GM12878 (cell line): ENCODE data around the gene UBE2C. TPM values are rescaled to one million over a fixed set of nuclear protein-coding genes. Genes with fewer than 3 reads are reported as not detected.

Experiments
- ATAC-seq: fragments of 200-7000 bp; cut with Tn5 transposase; 3 replicates; pipeline ENCODE4 v1.9.1; 2020; ENCODE audit warnings: mild to moderate bottlenecking, moderate library complexity
- BruUV-seq: library from RNA; stranded (reverse); fragments of 400-500 nt; replicated peaks from 2 replicates; lab custom pipeline; 2021; lab: Mats Ljungman, UMichigan
- CTCF ChIA-PET: fragments of 300-600 bp; sonication (Branson Sonifier 250); formaldehyde crosslinking; extraction: SDS; loops from one replicate; lab custom pipeline; 2021; ENCODE audit warnings: inconsistent platforms; lab: Yijun Ruan, JAX
- POLR2A ChIA-PET: fragments of 350-600 bp; formaldehyde crosslinking; extraction: SDS; loops from one replicate; lab custom pipeline; 2021; ENCODE audit warnings: inconsistent platforms; lab: Charles Lee
- RAD21 ChIA-PET: fragments of 300-600 bp; sonication (Branson Sonifier 250); formaldehyde crosslinking; loops from one replicate; lab custom pipeline; 2023; ENCODE audit warnings: antibody characterized with exemption; ENCODE audit not compliant: unreplicated experiment; lab: Charles Lee
- SMC1A ChIA-PET: fragments of 300-600 bp; sonication (Branson Sonifier 250); formaldehyde crosslinking; loops from one replicate; lab custom pipeline; 2023; ENCODE audit not compliant: unreplicated experiment, uncharacterized antibody; lab: Charles Lee
- DNase-seq: peaks from one replicate; pipeline ENCODE4 v3.0.0-alpha.2; 2011; ENCODE audit warnings: low read depth, low spot score
- FAIRE-seq: peaks from 3 replicates; lab custom pipeline; 2011; peaks lifted over from hg19 to GRCh38; lab: Jason Lieb, UNC
- H2AFZ ChIP-seq: 2 replicates; pipeline ENCODE4 v1.6.0; 2011; ENCODE audit warnings: low read depth, low read length, control low read depth; ENCODE audit not compliant: control insufficient read depth
- H3K27ac ChIP-seq: 2 replicates; pipeline ENCODE4 v1.5.1; 2011; ENCODE audit warnings: control low read depth; ENCODE audit not compliant: control insufficient read depth, insufficient read depth
- H3K27me3 ChIP-seq, 2 experiments: replicated peaks in 1 of 2; 2 replicates each; pipeline versions ENCODE4 v1.6.0 to v1.6.1; 2011; ENCODE audit warnings: low read length in 1 of 2; ENCODE audit not compliant: control insufficient read depth in 2 of 2, insufficient read depth in 2 of 2
- H3K36me3 ChIP-seq, 2 experiments: 2 replicates each; pipeline ENCODE4 v1.5.1; 2011; ENCODE audit warnings: low read length in 1 of 2; ENCODE audit not compliant: control insufficient read depth in 2 of 2, insufficient read depth in 2 of 2
- H3K4me1 ChIP-seq: 2 replicates; pipeline ENCODE4 v1.6.1; 2011; ENCODE audit warnings: mild to moderate bottlenecking, low read length, moderate library complexity, mixed read lengths; ENCODE audit not compliant: control insufficient read depth, insufficient read depth
- H3K4me2 ChIP-seq: 2 replicates; pipeline ENCODE4 v1.6.0; 2011; ENCODE audit warnings: control low read depth; ENCODE audit not compliant: control insufficient read depth, insufficient read depth
- H3K4me3 ChIP-seq: fragments of 200-600 bp; sonication (generic); 2 replicates; pipeline ENCODE4 v1.5.1; 2016
- H3K79me2 ChIP-seq: 2 replicates; pipeline ENCODE4 v1.6.0; 2011; ENCODE audit warnings: low read length; ENCODE audit not compliant: control insufficient read depth, insufficient read depth
- H3K9ac ChIP-seq: 2 replicates; pipeline ENCODE4 v1.8.0; 2011; ENCODE audit warnings: low read length, control low read depth, mixed read lengths; ENCODE audit not compliant: control insufficient read depth, insufficient read depth
- H3K9me3 ChIP-seq: replicated peaks from 3 replicates; pipeline ENCODE4 v1.5.1; 2011; ENCODE audit warnings: mild to moderate bottlenecking, low read length; ENCODE audit not compliant: control insufficient read depth, insufficient read depth
- H4K20me1 ChIP-seq: 2 replicates; pipeline ENCODE4 v1.6.0; 2011; ENCODE audit not compliant: control insufficient read depth, insufficient read depth
- ETV6 ChIP-seq, 2 experiments: fragments of 450-650 bp in 1 of 2; IDR thresholded peaks in 1 of 2; conservative IDR thresholded peaks in 1 of 2; 2 replicates each; pipeline ENCODE4 v1.6.1; 2014; ENCODE audit warnings: antibody characterized with exemption in 1 of 2, borderline replicate concordance in 1 of 2, low read depth in 1 of 2, mild to moderate bottlenecking in 1 of 2, moderate library complexity in 1 of 2
- IKZF1 ChIP-seq: fragments of 450-650 bp; conservative IDR thresholded peaks from 2 replicates; pipeline ENCODE4 v1.6.1; 2017; ENCODE audit warnings: antibody characterized with exemption, mild to moderate bottlenecking
- NR2F1 ChIP-seq: fragments of 450-650 bp; conservative IDR thresholded peaks from 2 replicates; pipeline ENCODE4 v1.6.1; 2017; ENCODE audit warnings: mild to moderate bottlenecking
- RAD51 ChIP-seq: fragments of 450-650 bp; IDR thresholded peaks from 2 replicates; pipeline ENCODE4 v1.6.1; 2016; ENCODE audit warnings: moderate library complexity, mild to moderate bottlenecking, inconsistent platforms
- SUPT20H ChIP-seq: IDR thresholded peaks from 2 replicates; pipeline ENCODE4 v1.6.1; 2011; ENCODE audit warnings: low read depth, mild to moderate bottlenecking, low read length, moderate library complexity, borderline replicate concordance; ENCODE audit not compliant: control insufficient read depth
- TCF12 ChIP-seq: IDR thresholded peaks from 2 replicates; pipeline ENCODE4 v1.6.1; 2011; ENCODE audit warnings: low read depth, mild to moderate bottlenecking, low read length
- WGBS: methylation state at CpG from one replicate; pipeline ENCODE4 v1.1.6; 2016; ENCODE audit warnings: low lambda C conversion rate; ENCODE audit not compliant: insufficient replicate concordance, insufficient coverage; ENCODE audit errors: missing lambda C conversion rate; 5-methylcytosine and 5-hydroxymethylcytosine counted together
- in situ Hi-C: fragments of 300-500 bp; cut with MboI; formaldehyde crosslinking; loops from 9 replicates; pipeline ENCODE4 v1.14.3; 2018; ENCODE audit warnings: mixed read lengths
- intact Hi-C: fragments of 100-400 bp; cut with micrococcal nuclease; formaldehyde crosslinking; loops from one replicate; pipeline ENCODE4 v1.14.2; 2022; ENCODE audit not compliant: unreplicated experiment
- polyA plus RNA-seq, 11 experiments: library from polyadenylated mRNA; depleted of rRNA in 4 of 11; unstranded in 6 of 11; stranded (reverse) in 5 of 11; fragments of >200 nt; fragmentation: Nextera tagmentation in 4 of 11; fragmentation: Illumina TruSeq in 1 of 11; extraction: Ambion mirVana in 4 of 11; extraction: Trizol in 1 of 11; gene quantifications; 1 replicate in 1 of 11; 2 replicates in 10 of 11; pipeline versions ENCODE4 v1.2.1 to v1.2.3, GENCODE V29; 2011 to 2016; ENCODE audit warnings: inconsistent platforms in 2 of 11, missing spikeins in 2 of 11, low read depth in 1 of 11
- total RNA-seq, 4 experiments: library from RNA; depleted of rRNA in 3 of 4; stranded (reverse); fragments of >200 nt in 3 of 4; fragmentation: Illumina TruSeq in 1 of 4; extraction: Trizol in 1 of 4; gene quantifications; 2 replicates each; pipeline versions ENCODE4 v1.2.1 to v1.2.3, GENCODE V29; 2013 to 2021

UBE2C gene
- total and polyA plus RNA-seq, 10 of the 15 experiments (the other 5 are each of a cell fraction or from before 2014, with no cell fraction given) = 86.2 to 412 (median 176) TPM

DNA sequence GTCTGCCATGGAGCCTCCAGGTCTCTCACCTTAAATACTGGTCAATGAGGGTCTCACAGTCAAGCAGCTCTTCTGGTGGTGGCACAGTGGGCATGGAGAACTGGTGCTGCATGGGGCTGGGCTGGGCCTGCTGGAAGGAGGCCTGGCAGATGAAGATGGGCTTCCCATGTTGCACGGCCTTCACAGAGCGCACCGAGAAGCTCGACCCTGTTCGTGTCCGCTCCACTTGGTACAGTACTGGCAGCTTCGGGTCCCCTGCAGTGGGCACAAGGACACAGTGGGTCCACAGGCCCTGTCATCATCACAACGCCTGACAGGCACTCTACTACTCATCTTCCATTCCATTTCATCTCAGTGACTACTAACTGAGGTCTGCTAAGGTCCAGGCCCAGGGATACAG lies 36.0 kb downstream of the UBE2C start:
- ChIA-PET RAD21 (no interaction called here), SMC1A (no interaction called here), CTCF (no interaction called here), POLR2A (no interaction called here)
- Histone ChIP-seq H3K36me3 (peaks cover 2% of the 10 kb centered on the region in 2 experiments; a peak in 3 of 4 replicates), H3K4me1 (no peaks in the 10 kb centered on the region), H3K27me3 (no peaks in the 10 kb centered on the region), H3K9ac (no peak overlapping the region), H3K27ac (no peak overlapping the region), H3K79me2 (no peaks in the 10 kb centered on the region), H2AFZ (no peak overlapping the region), H3K4me2 (no peak overlapping the region), H4K20me1 (no peaks in the 10 kb centered on the region), H3K9me3 (no peaks in the 10 kb centered on the region), H3K4me3 (no peak overlapping the region)
- no peak for DNase-seq
- ATAC-seq = no peak
- in situ Hi-C loops (no loop called here), intact Hi-C loops (no loop called here)
- no peak for FAIRE-seq
- TF ChIP-seq RAD51 (no peak), IKZF1 (no peak), TCF12 (no peak)
- WGBS = 98% methylated on average over 8 of the region's 8 CpGs
- BruUV-seq = no TSS peak

DNA sequence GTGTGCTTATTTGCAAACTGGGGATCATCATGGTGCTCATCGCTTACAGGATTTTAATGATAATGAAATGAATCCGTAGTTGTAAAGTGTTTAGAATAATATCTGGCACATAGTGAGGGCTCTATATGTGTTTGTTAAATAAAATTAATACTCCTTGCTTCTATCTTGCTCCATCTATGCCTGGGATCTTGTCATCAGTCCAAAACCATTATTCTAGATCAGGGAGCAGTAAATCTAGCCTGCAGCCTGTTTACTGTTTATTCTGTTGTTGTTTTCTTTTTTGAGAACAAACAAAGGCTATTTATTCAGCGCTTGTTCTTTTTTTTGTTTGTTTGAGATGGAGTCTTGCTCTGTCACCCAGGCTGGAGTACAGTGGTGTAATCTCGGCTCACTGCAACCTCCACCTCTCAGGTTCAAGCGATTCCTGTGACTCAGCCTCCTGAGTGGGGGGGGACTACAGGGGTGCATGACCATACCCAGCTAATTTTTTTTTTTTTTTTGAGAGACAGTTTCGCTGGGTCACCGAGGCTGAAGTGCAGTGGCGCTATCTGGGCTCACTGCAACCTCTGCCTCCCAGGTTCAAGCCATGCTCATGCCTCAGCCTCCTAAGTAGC lies 36.6 kb downstream of the UBE2C start:
- RAD21 ChIA-PET = no interaction called here
- H3K9me3 ChIP-seq = no peaks in the 10 kb centered on the region
- 96% methylated on average over 8 of the region's 8 CpGs for WGBS
- no peak overlapping the region for H3K9ac ChIP-seq
- POLR2A ChIA-PET = no interaction called here
- no peak for TF ChIP-seq ETV6 (conservative IDR thresholded peaks at IDR 0.05 in 1 of 2, IDR thresholded peaks at IDR 0.05 in 1 of 2; ENCODE audit: borderline replicate concordance in 1 of 2, low read depth in 1 of 2)
- TF ChIP-seq SUPT20H = no peak
- TF ChIP-seq NR2F1 = no peak
- intact Hi-C loops (no loop called here), in situ Hi-C loops (no loop called here)
- no peaks in the 10 kb centered on the region for H4K20me1 ChIP-seq
- no peak overlapping the region for H2AFZ ChIP-seq
- H3K79me2 ChIP-seq = no peaks in the 10 kb centered on the region
- FAIRE-seq (no peak), ATAC-seq (no peak), DNase-seq (no peak)
- BruUV-seq = no TSS peak
- no peaks in the 10 kb centered on the region; a peak in 1 of 4 replicates for H3K36me3 ChIP-seq
- no peak overlapping the region for H3K27ac ChIP-seq
- CTCF ChIA-PET = no interaction called here
- no peak overlapping the region for H3K4me2 ChIP-seq
- no peak overlapping the region for H3K4me3 ChIP-seq
- no peaks in the 10 kb centered on the region for H3K4me1 ChIP-seq
- no peaks in the 10 kb centered on the region for H3K27me3 ChIP-seq
- SMC1A ChIA-PET = interaction anchor here (1.6 kb wide), 1 partner anchor 8 kb away, joined by 4 read pairs; no protein-coding TSS in a partner anchor
